Heart right ventricle (tissue), 16 donors: ENCODE results near the gene C2orf78. TPM values are rescaled to one million over a fixed set of nuclear protein-coding genes. Genes with fewer than 3 reads are reported as not detected.
A peak's percentile ranks its signal among the peaks of the same experiment; 100 is the strongest.

Source experiments
- ATAC-seq, 8 donors: fragments of 200-7000 bp; cut with Tn5 transposase; one replicate each; pipeline ENCODE4 v1.9.1; 2020; ENCODE audit warnings: mild to moderate bottlenecking in 8 of 8, moderate library complexity in 8 of 8, moderate number of reproducible peaks in 1 of 8
- DNase-seq, 2 donors: peaks; one replicate each; pipeline ENCODE4 v3.0.0-alpha.2; 2020
- H3K27ac ChIP-seq, 10 donors: fragments of 200-600 bp; sonication (generic) in 2 of 10; one replicate each; pipeline versions ENCODE4 v1.5.0 to v1.8.0; 2020 to 2022; ENCODE audit warnings: mild to moderate bottlenecking in 3 of 10
- H3K27me3 ChIP-seq, 7 donors: fragments of 200-600 bp; one replicate each; pipeline ENCODE4 v1.8.0; 2021 to 2022; ENCODE audit warnings: mild to moderate bottlenecking in 2 of 7
- H3K36me3 ChIP-seq, 9 donors: fragments of 200-600 bp; sonication (generic) in 1 of 9; one replicate each; pipeline versions ENCODE4 v1.5.0 to v1.8.0; 2020 to 2022; ENCODE audit warnings: mild to moderate bottlenecking in 2 of 9
- H3K4me1 ChIP-seq, 9 donors: fragments of 200-600 bp; sonication (generic) in 1 of 9; one replicate each; pipeline versions ENCODE4 v1.5.0 to v1.8.0; 2020 to 2022; ENCODE audit warnings: mild to moderate bottlenecking in 4 of 9
- H3K4me3 ChIP-seq, 10 donors: fragments of 200-600 bp; sonication (generic) in 2 of 10; one replicate each; pipeline versions ENCODE4 v1.5.0 to v1.8.0; 2020 to 2022; ENCODE audit warnings: mild to moderate bottlenecking in 7 of 10, moderate library complexity in 2 of 10
- H3K9me3 ChIP-seq, 11 donors: fragments of 200-600 bp in 10 of 11; sonication (generic) in 2 of 11; one replicate each; pipeline versions ENCODE4 v1.5.0 to v1.8.0; 2013 to 2022; ENCODE audit warnings: mild to moderate bottlenecking in 2 of 11, control low read depth in 1 of 11, moderate library complexity in 1 of 11
- CTCF ChIP-seq, 9 donors: fragments of 200-600 bp; sonication (generic) in 2 of 9; IDR thresholded peaks; one replicate each; pipeline versions ENCODE4 v1.5.0 to v1.8.0; 2021 to 2022; ENCODE audit warnings: antibody characterized with exemption in 9 of 9, mild to moderate bottlenecking in 5 of 9, moderate library complexity in 1 of 9
- WGBS, 2 donors: extraction: QIAGEN DNeasy Blood & Tissue Kit; methylation state at CpG; one replicate each; pipeline ENCODE4 v1.1.7; 2013; ENCODE audit warnings: inconsistent platforms in 1 of 2; 5-methylcytosine and 5-hydroxymethylcytosine counted together
- intact Hi-C, 10 donors: fragments of 100-400 bp; cut with DNase I; formaldehyde crosslinking; loops; one replicate each; pipeline versions ENCODE4 v1.11.1 to v1.14.2; 2022
- polyA plus RNA-seq, 2 donors: library from polyadenylated mRNA; stranded (reverse); fragments of 200-250 nt; gene quantifications; one replicate each; pipeline ENCODE4 v1.2.3, GENCODE V29; 2013
- total RNA-seq, 10 donors: library from RNA; stranded (reverse); fragmentation: NEBNext Ultra II Directional in 3 of 10; extraction: Animal tissue kit (Norgen Biotek cat#: 25700) in 3 of 10; gene quantifications; one replicate each; pipeline versions ENCODE4 v1.2.1 to v1.2.4, GENCODE V29; 2021 to 2023
- donor health status: Arrhythmogenic right ventricular cardiomyopathy.
- donor health status: ischemic (EF 13 %, LVEDD 7.1; RV severe dilation, severe dysfunction).
- donor health status: healthy with polysubstance abuse.
- donor health status: DM: no; HTN: yes; CAD: no.
- donor health status: DM: no; HTN: no; CAD: no.
- donor health status: ischemic (EF 25% LVEDD 6.9; RV normal size, moderate dysfunction).
- donor health status: ischemic (EF 25% LVEDD 5.7; RV mildly dilated, moderate dysfunction).
- donor health status: healthy.
- donor health status: DM: yes; HTN: yes; CAD: no.
- donor health status: Ischemic cardiomyopathy.
- donor health status: ischemic (EF 35%, LVEDD 5.7; RV mildly dilated, moderate dysfunction).
- donor health status: nonischemic (EF 11% LVEDD 7.7; RV severe dilation, severe dysfunction).
- donor health status: DM: yes; HTN: yes; CAD: no.
- donor health status: PGD.
- donor health status: ischemic (EF 29% LVEDD 5.4; RV normal size, mild dysfunction).
- donor health status: nonischemic (EF 23%, LVEDD 6.1; RV moderate dilation, normal function).

The C2orf78 gene
- total and polyA plus RNA-seq, 12 donors = not detected

GRCh38 chr2:73844087-73844486 lies 60.1 kb downstream of the C2orf78 start:
- intact Hi-C loops = loop anchor here in 1 of 10 donors (5.0 kb wide), 1 partner anchor 1788 kb away; no protein-coding TSS in a partner anchor
- DNase-seq (no peak), ATAC-seq (no peak)
- peaks cover 0 to 86% (median 46%) of the 10 kb centered on the region in 9 donors for H3K36me3 ChIP-seq
- 38 to 63% methylated on average over 2 of the region's 2 CpGs for WGBS, 2 donors
- no peak overlapping the region for H3K27ac ChIP-seq
- H3K9me3 ChIP-seq = no peaks in the 10 kb centered on the region
- peaks cover 0 to 7% (median 1%) of the 10 kb centered on the region in 9 donors for H3K4me1 ChIP-seq
- H3K27me3 ChIP-seq = no peaks in the 10 kb centered on the region
- no peak for TF ChIP-seq CTCF (IDR thresholded peaks at IDR 0.05)
- no peak overlapping the region for H3K4me3 ChIP-seq

- intact Hi-C loops = no loop called here
- 97% methylated on average over 2 of the region's 2 CpGs for WGBS, 2 donors
- no peak overlapping the region for H3K27ac ChIP-seq
- no peaks in the 10 kb centered on the region for H3K27me3 ChIP-seq
- no peak for TF ChIP-seq CTCF (IDR thresholded peaks at IDR 0.05)
- H3K4me3 ChIP-seq = no peak overlapping the region
- H3K9me3 ChIP-seq = no peaks in the 10 kb centered on the region
- H3K36me3 ChIP-seq = peaks cover 0 to 100% (median 76%) of the 10 kb centered on the region in 9 donors
- ATAC-seq = no peak
- peaks cover 0 to 7% (median 0%) of the 10 kb centered on the region in 9 donors for H3K4me1 ChIP-seq
- no peak for DNase-seq
Observed at GRCh38 chr2:73850009-73850408, 66.0 kb downstream of the C2orf78 start.

DNA sequence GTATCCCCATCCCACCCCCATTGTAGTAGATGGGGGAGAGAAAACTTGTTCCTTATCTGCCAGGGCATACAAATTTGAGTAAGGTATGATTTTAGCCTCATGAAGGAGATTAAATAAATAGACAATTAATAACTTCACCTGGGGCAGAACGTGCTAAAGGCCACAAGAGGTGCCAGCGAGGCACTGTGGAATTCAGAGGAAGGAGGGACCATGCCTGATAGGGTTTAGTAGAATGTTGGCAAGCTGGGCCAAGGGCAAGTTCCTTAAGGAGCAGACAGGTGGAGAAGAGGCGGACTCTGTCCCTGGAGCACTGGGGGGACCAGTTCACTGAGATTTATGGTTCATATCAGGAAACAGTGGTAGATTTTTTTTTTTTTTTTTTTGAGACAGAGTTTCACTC lies 67.3 kb downstream of the C2orf78 start:
- Histone ChIP-seq H3K4me1 (peaks cover 0 to 7% (median 0%) of the 10 kb centered on the region in 9 donors), H3K4me3 (no peak overlapping the region), H3K36me3 (peaks cover 0 to 100% (median 67%) of the 10 kb centered on the region in 9 donors), H3K9me3 (no peaks in the 10 kb centered on the region), H3K27me3 (no peaks in the 10 kb centered on the region), H3K27ac (no peak overlapping the region)
- DNase-seq = no peak
- 73 to 80% methylated on average over 3 of the region's 3 CpGs for WGBS, 2 donors
- no peak for ATAC-seq
- intact Hi-C loops = no loop called here
- TF ChIP-seq CTCF (IDR thresholded peaks at IDR 0.05) = no peak

- H3K27ac ChIP-seq = peak overlapping the region in 1 of 10 donors; percentile 16
- no peak for DNase-seq
- peak in 1 of 8 donors; percentile 45 for ATAC-seq
Observed at GRCh38 chr2:73852020-73852419, 68.0 kb downstream of the C2orf78 start.

More at GRCh38 chr2:73852020-73852419, 68.0 kb downstream of the C2orf78 start:
- Histone ChIP-seq H3K27me3 (no peaks in the 10 kb centered on the region), H3K4me3 (no peak overlapping the region), H3K9me3 (no peaks in the 10 kb centered on the region), H3K36me3 (peaks cover 0 to 100% (median 67%) of the 10 kb centered on the region in 9 donors), H3K4me1 (peaks cover 0 to 7% (median 0%) of the 10 kb centered on the region in 9 donors)
- no peak for TF ChIP-seq CTCF (IDR thresholded peaks at IDR 0.05)
- intact Hi-C loops = no loop called here
